Neural crest cell (in vitro differentiated cells): ENCODE results near the gene SMIM1. TPM values are rescaled to one million over a fixed set of nuclear protein-coding genes. Genes with fewer than 3 reads are reported as not detected.

ENCODE experiments used
- DNase-seq: peaks from one replicate; pipeline ENCODE4 v3.0.0; 2021; ENCODE audit warnings: low read depth, mixed read lengths, low spot score
- H3K27ac Mint-ChIP-seq: one replicate; pipeline ENCODE4 v1.8.0; 2021; ENCODE audit warnings: mild to moderate bottlenecking, mixed read lengths; ENCODE audit not compliant: unreplicated experiment
- H3K27me3 Mint-ChIP-seq: 2 replicates; pipeline ENCODE4 v1.8.0; 2021; ENCODE audit warnings: low read depth, mild to moderate bottlenecking, mixed read lengths
- H3K36me3 Mint-ChIP-seq: 2 replicates; pipeline ENCODE4 v1.8.0; 2021; ENCODE audit warnings: low read depth, mild to moderate bottlenecking, mixed read lengths
- H3K4me1 Mint-ChIP-seq: 2 replicates; pipeline ENCODE4 v1.8.0; 2021; ENCODE audit warnings: mixed read lengths
- H3K4me3 Mint-ChIP-seq: one replicate; pipeline ENCODE4 v1.8.0; 2021; ENCODE audit warnings: mild to moderate bottlenecking, mixed read lengths
- H3K9me3 Mint-ChIP-seq: 2 replicates; pipeline ENCODE4 v1.8.0; 2021; ENCODE audit warnings: mixed read lengths
- CTCF ChIP-seq: fragments of 200-600 bp; sonication (generic); conservative IDR thresholded peaks from 2 replicates; pipeline ENCODE4 v1.5.0; 2021; ENCODE audit warnings: antibody characterized with exemption, mild to moderate bottlenecking
- total RNA-seq: library from RNA; stranded (reverse); gene quantifications from 2 replicates; pipeline ENCODE4 v1.2.1, GENCODE V29; 2021

Gene SMIM1
- total RNA-seq, 1 donor from 2014 or later, result 4.7 TPM

- no peak overlapping the region for H3K4me3 Mint-ChIP-seq
- no peaks in the 10 kb centered on the region for H3K9me3 Mint-ChIP-seq
- no peaks in the 10 kb centered on the region for H3K4me1 Mint-ChIP-seq
- H3K36me3 Mint-ChIP-seq, result peaks cover 7% of the 10 kb centered on the region
- TF ChIP-seq CTCF, result no peak
- H3K27me3 Mint-ChIP-seq, result no peaks in the 10 kb centered on the region
- peak overlapping the region; percentile 88 for H3K27ac Mint-ChIP-seq
- no peak for DNase-seq
These were observed 15.4 kb downstream of the SMIM1 start for GRCh38 chr1:3787745-3788605.

GRCh38 chr1:3788756-3789420 lies 16.3 kb downstream of the SMIM1 start:
- Mint-ChIP-seq H3K27ac (peak overlapping the region; percentile 88), H3K9me3 (no peaks in the 10 kb centered on the region), H3K4me1 (peaks cover 7% of the 10 kb centered on the region), H3K4me3 (no peak overlapping the region), H3K36me3 (peaks cover 6% of the 10 kb centered on the region), H3K27me3 (no peaks in the 10 kb centered on the region)
- no peak for TF ChIP-seq CTCF
- no peak for DNase-seq

- H3K27me3 Mint-ChIP-seq, result no peaks in the 10 kb centered on the region
- DNase-seq, result no peak
- H3K9me3 Mint-ChIP-seq, result no peaks in the 10 kb centered on the region
- peaks cover 10% of the 10 kb centered on the region for H3K4me1 Mint-ChIP-seq
- no peaks in the 10 kb centered on the region for H3K36me3 Mint-ChIP-seq
- no peak for TF ChIP-seq CTCF
- peak overlapping the region; percentile 27 for H3K27ac Mint-ChIP-seq
- no peak overlapping the region for H3K4me3 Mint-ChIP-seq
These were observed 17.1 kb downstream of the SMIM1 start for GRCh38 chr1:3789421-3790300.

- no peak overlapping the region for H3K27ac Mint-ChIP-seq
- H3K4me3 Mint-ChIP-seq, result peak overlapping the region; percentile 19
- no peak for DNase-seq
- no peak for TF ChIP-seq CTCF
- H3K36me3 Mint-ChIP-seq, result no peaks in the 10 kb centered on the region
- no peaks in the 10 kb centered on the region for H3K27me3 Mint-ChIP-seq
- no peaks in the 10 kb centered on the region for H3K9me3 Mint-ChIP-seq
- H3K4me1 Mint-ChIP-seq, result peaks cover 19% of the 10 kb centered on the region
These were observed 18.0 kb downstream of the SMIM1 start for GRCh38 chr1:3790500-3790923.

- no peak for TF ChIP-seq CTCF
- Mint-ChIP-seq H3K4me1 (peaks cover 20% of the 10 kb centered on the region), H3K36me3 (no peaks in the 10 kb centered on the region), H3K4me3 (no peak overlapping the region), H3K27me3 (no peaks in the 10 kb centered on the region), H3K27ac (no peak overlapping the region), H3K9me3 (no peaks in the 10 kb centered on the region)
- no peak for DNase-seq
These were observed 18.4 kb downstream of the SMIM1 start for GRCh38 chr1:3790952-3791351.
